ENCODE data around the gene IL18BP. TPM values are rescaled to one million over a fixed set of nuclear protein-coding genes. Genes with fewer than 3 reads are reported as not detected.

The IL18BP gene
- total RNA-seq (2013; cell fraction: nucleolus; rRNA removed): 42.0 and 53.6 TPM in 2 replicates
- total RNA-seq (2014; rRNA removed): 4.9 and 5.5 TPM in 2 replicates
- 5.0 and 5.9 TPM in 2 replicates for total RNA-seq (2014; rRNA removed; fragmentation: Illumina TruSeq; extraction: Trizol)
- 16.3 and 19.0 TPM in 2 replicates for total RNA-seq (2021)
- 15.3 TPM for polyA plus RNA-seq (2011; ENCODE audit: low read depth)
- polyA plus RNA-seq (2011; rRNA removed): 9.2 and 11.8 TPM in 2 replicates
- polyA plus RNA-seq (2011; cell fraction: cytosol; rRNA removed): 6.1 and 7.4 TPM in 2 replicates
- polyA plus RNA-seq (2011; cell fraction: nucleus; rRNA removed): 88.6 and 89.9 TPM in 2 replicates
- 14.2 and 16.9 TPM in 2 replicates for polyA plus RNA-seq (2012)
- 13.7 and 15.9 TPM in 2 replicates for polyA plus RNA-seq (2014; fragmentation: Illumina TruSeq; extraction: Trizol)
- polyA plus RNA-seq (2014; fragmentation: Nextera tagmentation; extraction: Ambion mirVana): 1 to 10 TPM; 2.6 to 3.5 TPM
- 18.1 and 23.4 TPM in 2 replicates for polyA plus RNA-seq (2014; rRNA removed)
- polyA plus RNA-seq (2016; fragmentation: Nextera tagmentation; extraction: Ambion mirVana): 10 to 100 TPM; 10.2 to 11.1 TPM
- polyA minus RNA-seq (2011; rRNA and poly(A)+ RNA removed): 14.6 and 16.2 TPM in 2 replicates
- 2.2 and 2.3 TPM in 2 replicates for polyA minus RNA-seq (2011; cell fraction: cytosol; rRNA and poly(A)+ RNA removed)
- polyA minus RNA-seq (2011; cell fraction: nucleus; rRNA and poly(A)+ RNA removed): 14.4 and 21.9 TPM in 2 replicates
- percentile 78 among the genes with signal in this experiment for Bru-seq, nascent RNA
- percentile 94 among the genes with signal in this experiment for BruChase-seq, experiment 1, labeled RNA remaining after a 6-hour chase
- percentile 92 among the genes with signal in this experiment for BruChase-seq, experiment 2, labeled RNA remaining after a 2-hour chase
- long read RNA-seq, experiment 1, partial matches to known transcripts: 0 of 5 reads
- long read RNA-seq, experiment 1, other reads (novel, unspliced or antisense): 4 of 5 reads
- long read RNA-seq, experiment 2: 0 reads

DNA sequence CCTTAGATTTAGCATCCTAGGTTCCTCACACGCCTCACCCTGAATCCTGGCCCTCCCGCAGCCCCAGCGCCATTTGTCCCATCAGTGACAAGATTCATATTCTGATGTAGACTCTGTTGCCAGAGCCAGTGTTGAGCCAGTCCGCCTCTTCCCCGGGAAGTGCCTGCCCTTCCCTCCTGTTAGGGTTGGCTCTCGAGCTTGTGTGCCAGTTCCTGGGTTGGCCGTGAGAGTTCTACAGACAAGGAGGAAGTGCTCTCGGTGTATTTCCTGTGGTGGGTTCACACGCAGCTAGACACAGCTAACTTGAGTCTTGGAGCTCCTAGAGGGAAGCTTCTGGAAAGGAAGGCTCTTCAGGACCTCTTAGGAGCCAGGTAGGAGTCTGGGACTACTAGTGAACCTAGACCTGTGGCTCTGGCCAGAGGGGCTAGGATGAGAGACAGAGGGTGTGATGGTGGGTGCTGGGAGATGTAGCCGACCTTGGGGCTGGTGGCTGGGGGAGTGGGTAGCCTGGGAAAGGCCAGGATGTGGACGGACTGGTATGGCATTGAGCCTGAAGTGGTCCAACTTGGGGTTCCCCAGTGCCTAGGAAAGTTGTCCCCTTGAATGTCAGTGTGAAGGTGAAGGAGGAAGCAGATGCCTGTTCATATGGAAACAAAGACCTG is at the start of gene IL18BP:
TSS of gene IL18BP (plus strand) at position 261 of the 662 bp plus-strand sequence. CDS start 1,076 bp downstream, outside the sequence.
- ChIA-PET RAD21 (ENCODE audit: unreplicated experiment) (interaction anchor here (1.0 to 4.2 kb wide), 6 partner anchors 13 to 68 kb away, joined by 3 to 21 read pairs (median 4); no protein-coding TSS in a partner anchor), POLR2A (interaction anchor here (0.6 to 1.6 kb wide), 4 partner anchors 9 to 87 kb away, joined by 3 to 4 read pairs (median 4); no protein-coding TSS in a partner anchor), SMC1A (ENCODE audit: uncharacterized antibody, unreplicated experiment) (interaction anchor here (1.2 to 3.3 kb wide), 5 partner anchors 9 to 66 kb away, joined by 3 to 16 read pairs (median 5); no protein-coding TSS in a partner anchor), CTCF (interaction anchor here (0.8 to 3.1 kb wide), 7 partner anchors 16 to 432 kb away, joined by 3 to 22 read pairs (median 4); no protein-coding TSS in a partner anchor)
- Histone ChIP-seq H3K27me3 (replicated peaks in 1 of 2; ENCODE audit: control insufficient read depth in 2 of 2, insufficient read depth in 2 of 2, low read length in 1 of 2) (no peaks in the 10 kb centered on the region), H3K9ac (ENCODE audit: control insufficient read depth, insufficient read depth, low read length) (peak within 1 kb of the TSS; percentile 52), H3K27ac (ENCODE audit: control insufficient read depth, insufficient read depth) (peak within 1 kb of the TSS; percentile 85), H3K79me2 (ENCODE audit: control insufficient read depth, insufficient read depth, low read length) (peaks cover 10% of the 10 kb centered on the region), H3K36me3 (ENCODE audit: control insufficient read depth in 2 of 2, insufficient read depth in 2 of 2, low read length in 1 of 2) (peaks cover 31 to 39% of the 10 kb centered on the region in 2 experiments), H3K9me3 (replicated peaks; ENCODE audit: control insufficient read depth, insufficient read depth, low read length) (no peaks in the 10 kb centered on the region), H4K20me1 (ENCODE audit: control insufficient read depth, insufficient read depth) (no peaks in the 10 kb centered on the region), H3K4me2 (ENCODE audit: control insufficient read depth, insufficient read depth) (peak within 1 kb of the TSS; percentile 72), H3K4me3 (peak within 1 kb of the TSS; percentile 50; the same call in 1 of the 2 replicates), H2AFZ (ENCODE audit: control insufficient read depth, low read depth, low read length) (peak within 1 kb of the TSS; percentile 63), H3K4me1 (ENCODE audit: control insufficient read depth, insufficient read depth, low read length) (peaks cover 37% of the 10 kb centered on the region)
- no TSS peak for BruUV-seq (replicated peaks)
- intact Hi-C loops (cut with micrococcal nuclease; ENCODE audit: unreplicated experiment) (no loop called here), in situ Hi-C loops (cut with MboI) (no loop called here)
- peak; percentile 54 for ATAC-seq
- 29% methylated on average over 11 of the region's 11 CpGs for WGBS (ENCODE audit: insufficient coverage, insufficient replicate concordance, low lambda C conversion rate, missing lambda C conversion rate)
- peak; percentile 54 for FAIRE-seq
- peak; percentile 44 for DNase-seq (ENCODE audit: low read depth, low spot score)
- TF ChIP-seq BCL3 (IDR thresholded peaks at IDR 0.05; ENCODE audit: borderline replicate concordance, insufficient read depth, low read depth, low read length, poor library complexity, severe bottlenecking): peak; percentile 34
- TF ChIP-seq SMC3 (IDR thresholded peaks at IDR 0.05; ENCODE audit: borderline replicate concordance, low read length): no peak
- TF ChIP-seq BHLHE40 (IDR thresholded peaks at IDR 0.05; ENCODE audit: borderline replicate concordance in 1 of 2, low read depth in 2 of 2, low read length in 1 of 2): no peak
- TF ChIP-seq SPI1 (IDR thresholded peaks at IDR 0.05; ENCODE audit: borderline replicate concordance, insufficient read depth, low read depth, low read length): peak; percentile 91
- TF ChIP-seq ETV6 (conservative IDR thresholded peaks at IDR 0.05 in 1 of 2, IDR thresholded peaks at IDR 0.05 in 1 of 2; ENCODE audit: borderline replicate concordance in 1 of 2, low read depth in 1 of 2): peak in 1 of 2 experiments; percentile 69; a peak in 1 of 4 replicates
- TF ChIP-seq RUNX3 (IDR thresholded peaks at IDR 0.05; ENCODE audit: low read length): peak; percentile 39; the same call in 1 of the 2 replicates
- 0 out of 3 replicates have a peak, but pooled peaks have one; percentile 30 for TF ChIP-seq POU2F2 (IDR thresholded peaks at IDR 0.05; ENCODE audit: borderline replicate concordance, low read depth, low read length)
- TF ChIP-seq ZNF687 (IDR thresholded peaks at IDR 0.05): peak; percentile 48
- TF ChIP-seq PAX5 (IDR thresholded peaks at IDR 0.05; ENCODE audit: borderline replicate concordance, low read depth, low read length): 0 out of 2 replicates have a peak, but pooled peaks have one; percentile 6
- TF ChIP-seq GABPA (IDR thresholded peaks at IDR 0.05; ENCODE audit: low read depth): peak; percentile 59; the same call in 1 of the 2 replicates
- TF ChIP-seq POLR2A (IDR thresholded peaks at IDR 0.05; ENCODE audit: low read depth, low read length): peak; percentile 59; the same call in 1 of the 2 replicates
- 0 out of 2 replicates have a peak, but pooled peaks have one; percentile 7 for TF ChIP-seq CREB1 (IDR thresholded peaks at IDR 0.05; ENCODE audit: low read depth)
- peak; percentile 64 for TF ChIP-seq EED (IDR thresholded peaks at IDR 0.05; ENCODE audit: low read depth)

Measured in GM12878 (cell line).